ENCODE data around the gene TGFBR3L. TPM values are rescaled to one million over a fixed set of nuclear protein-coding genes. Genes with fewer than 3 reads are reported as not detected.
"Not testable (repeated sequence)": the region's sequence is repeated elsewhere in the genome, so short reads cannot be mapped to it uniquely, and the experiment has no call there.

Gene TGFBR3L
- total and polyA plus RNA-seq, 2 donors (not counting 3 experiments of a cell fraction or from before 2014, with no cell fraction given), result 0.35 TPM; not detected in 1

DNA sequence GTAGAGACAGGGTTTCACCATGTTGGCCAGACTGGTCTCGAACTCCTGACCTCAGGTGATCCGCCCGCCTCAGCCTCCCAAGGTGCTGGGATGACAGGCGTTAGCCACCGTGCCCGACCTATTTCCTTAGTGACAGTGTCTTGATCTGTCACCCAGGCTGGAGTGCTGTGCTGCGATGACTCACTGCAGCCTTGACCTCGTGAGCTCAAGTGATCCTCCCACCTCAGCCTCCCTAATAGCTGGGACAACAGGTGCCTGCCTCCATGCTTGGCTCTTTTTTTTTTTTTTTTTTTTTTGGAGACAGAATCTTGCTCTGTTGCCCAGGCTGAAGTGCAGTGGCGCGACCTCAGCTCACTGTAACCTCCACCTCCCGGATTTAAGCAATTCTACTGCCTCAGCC lies 15.4 kb downstream of the TGFBR3L start:
- H3K4me2 ChIP-seq (ENCODE audit: insufficient read depth, low read length); DNase-seq (ENCODE audit: low read depth, low spot score); BruUV-seq (replicated peaks); H4K20me1 ChIP-seq (replicated peaks; ENCODE audit: control insufficient read depth, extremely low read depth, insufficient read depth, low read length); intact Hi-C loops (cut with micrococcal nuclease); H3K4me3 ChIP-seq (replicated peaks in 1 of 3; ENCODE audit: insufficient read depth in 1 of 3, low read depth in 1 of 3, low read length in 3 of 3); H3K9ac ChIP-seq (replicated peaks; ENCODE audit: extremely low read depth, insufficient read depth, low read length); H2AFZ ChIP-seq (ENCODE audit: low read depth, low read length); H3K9me1 ChIP-seq (replicated peaks; ENCODE audit: control insufficient read depth, extremely low read depth, insufficient read depth, low read length); H3K27ac ChIP-seq (ENCODE audit: insufficient read depth, low read depth, low read length); H3K27me3 ChIP-seq (ENCODE audit: control insufficient read depth in 2 of 2, insufficient read depth in 2 of 2, low read length in 2 of 2); H3K9me3 ChIP-seq (replicated peaks; ENCODE audit: control insufficient read depth, insufficient read depth, low read length); dilution Hi-C loops (cut with MboI; ENCODE audit: extremely low pct_ligation_motif_present, low sequenced_read_pairs); H3K79me2 ChIP-seq (ENCODE audit: control insufficient read depth, insufficient read depth, low read length): not testable (repeated sequence)
- Histone ChIP-seq H3K36me3 (ENCODE audit: control insufficient read depth in 2 of 2, extremely low read depth in 1 of 2, insufficient read depth in 2 of 2, low read length in 2 of 2) (peaks cover 2 to 40% of the 10 kb centered on the region in 2 experiments), H3K4me1 (ENCODE audit: control insufficient read depth, extremely low read depth, insufficient read depth, low read length) (peaks cover 17% of the 10 kb centered on the region)
- peak; percentile 40 for FAIRE-seq
- CTCF ChIA-PET, result interaction anchor here (1.6 to 3.9 kb wide), 3 partner anchors 9 to 61 kb away, joined by 7 to 41 read pairs (median 11); partner anchors contain the start of genes SNAPC2 and TIMM44
- POLR2A ChIA-PET, result interaction anchor here (1.6 kb wide), 1 partner anchor 14 kb away, joined by 11 read pairs; the partner anchor contains the start of gene TIMM44

DNA sequence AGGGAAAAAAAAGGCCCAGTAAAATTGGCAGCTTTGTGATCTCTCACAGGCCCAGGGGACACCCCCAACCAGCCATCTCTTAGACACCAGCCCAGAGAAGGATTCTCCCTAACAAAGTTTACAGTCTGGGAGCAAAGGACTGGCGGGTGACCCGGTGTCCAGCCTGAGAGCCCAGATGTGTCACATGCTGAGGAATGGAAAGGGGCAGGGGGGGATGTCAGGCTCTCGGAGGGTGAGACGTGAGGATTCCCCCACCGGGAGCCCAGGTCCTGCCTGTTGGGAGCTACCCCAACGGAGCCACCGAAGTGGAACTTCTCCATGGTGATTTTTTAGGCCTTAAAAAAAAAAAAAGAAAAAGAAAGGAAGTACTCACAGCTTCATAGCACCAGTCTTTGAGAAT lies 16.1 kb downstream of the TGFBR3L start:
- Histone ChIP-seq H2AFZ (ENCODE audit: low read depth, low read length) (no peak overlapping the region), H3K27ac (ENCODE audit: insufficient read depth, low read depth, low read length) (no peak overlapping the region), H3K36me3 (ENCODE audit: control insufficient read depth in 2 of 2, extremely low read depth in 1 of 2, insufficient read depth in 2 of 2, low read length in 2 of 2) (peaks cover 7 to 45% of the 10 kb centered on the region in 2 experiments), H3K9me3 (replicated peaks; ENCODE audit: control insufficient read depth, insufficient read depth, low read length) (no peaks in the 10 kb centered on the region), H3K9ac (replicated peaks; ENCODE audit: extremely low read depth, insufficient read depth, low read length) (no peak overlapping the region), H4K20me1 (replicated peaks; ENCODE audit: control insufficient read depth, extremely low read depth, insufficient read depth, low read length) (no peaks in the 10 kb centered on the region), H3K79me2 (ENCODE audit: control insufficient read depth, insufficient read depth, low read length) (no peaks in the 10 kb centered on the region), H3K4me2 (ENCODE audit: insufficient read depth, low read length) (no peak overlapping the region), H3K4me1 (ENCODE audit: control insufficient read depth, extremely low read depth, insufficient read depth, low read length) (peaks cover 17% of the 10 kb centered on the region), H3K9me1 (replicated peaks; ENCODE audit: control insufficient read depth, extremely low read depth, insufficient read depth, low read length) (no peaks in the 10 kb centered on the region), H3K4me3 (replicated peaks in 1 of 3; ENCODE audit: insufficient read depth in 1 of 3, low read depth in 1 of 3, low read length in 3 of 3) (no peak overlapping the region), H3K27me3 (ENCODE audit: control insufficient read depth in 2 of 2, insufficient read depth in 2 of 2, low read length in 2 of 2) (no peaks in the 10 kb centered on the region)
- intact Hi-C loops (cut with micrococcal nuclease) (no loop called here), dilution Hi-C loops (cut with MboI; ENCODE audit: extremely low pct_ligation_motif_present, low sequenced_read_pairs) (no loop called here)
- no peak for FAIRE-seq
- DNase-seq (ENCODE audit: low read depth, low spot score), result no peak
- ChIA-PET CTCF (interaction anchor here (1.6 to 3.9 kb wide), 3 partner anchors 10 to 62 kb away, joined by 7 to 41 read pairs (median 11); partner anchors contain the start of genes SNAPC2 and TIMM44), POLR2A (interaction anchor here (1.6 kb wide), 1 partner anchor 13 kb away, joined by 11 read pairs; the partner anchor contains the start of gene TIMM44)
- BruUV-seq (replicated peaks), result no TSS peak
- TF ChIP-seq CTCF (IDR thresholded peaks at IDR 0.05; ENCODE audit: extremely low read depth in 1 of 2, insufficient read depth in 1 of 2, low read depth in 1 of 2, low read length in 2 of 2), result no peak
- no peak for TF ChIP-seq POLR2AphosphoS5 (IDR thresholded peaks at IDR 0.05; ENCODE audit: insufficient read depth, low read depth, low read length)
- TF ChIP-seq POLR2A (IDR thresholded peaks at IDR 0.05; ENCODE audit: low read depth, low read length), result no peak
- no peak for TF ChIP-seq FOS (IDR thresholded peaks at IDR 0.05; ENCODE audit: borderline replicate concordance, insufficient read depth, low read length)
- no peak for TF ChIP-seq EZH2 (IDR thresholded peaks at IDR 0.05; ENCODE audit: borderline replicate concordance, low read depth, low read length, severe bottlenecking)
- TF ChIP-seq MYC (IDR thresholded peaks at IDR 0.05; ENCODE audit: low read depth, low read length), result no peak
